GM18517 (cell line): ENCODE measurements around the gene RSBN1L.
A peak's percentile ranks its signal among the peaks of the same experiment; 100 is the strongest.

Experiments used
- ATAC-seq: cut with Tn5 transposase; IDR thresholded peaks from one replicate; pipeline ENCODE4 v1.9.1; 2021; ENCODE audit warnings: mild to moderate bottlenecking, moderate library complexity; ENCODE audit not compliant: unreplicated experiment

The RSBN1L gene

GRCh38 chr7:77727936-77728701 is 31.9 kb downstream of the RSBN1L start:
- no peak for ATAC-seq

- ATAC-seq = no peak
These were observed 33.5 kb downstream of the RSBN1L start for GRCh38 chr7:77729574-77730348.

GRCh38 chr7:77731716-77732115 is 35.5 kb downstream of the RSBN1L start:
- no peak for ATAC-seq

GRCh38 chr7:77734659-77735421 is 38.6 kb downstream of the RSBN1L start:
- ATAC-seq = no peak

GRCh38 chr7:77735457-77735856 is 39.2 kb downstream of the RSBN1L start:
- no peak for ATAC-seq

- ATAC-seq = no peak
These were observed 40.7 kb downstream of the RSBN1L start for GRCh38 chr7:77736991-77737390.

GRCh38 chr7:77738382-77738781 is 42.1 kb downstream of the RSBN1L start:
- no peak for ATAC-seq

- ATAC-seq = no peak
These were observed 42.6 kb downstream of the RSBN1L start for GRCh38 chr7:77738871-77739270.

- no peak for ATAC-seq
These were observed 44.0 kb downstream of the RSBN1L start for GRCh38 chr7:77740257-77740656.

- ATAC-seq = no peak
These were observed 47.3 kb downstream of the RSBN1L start for GRCh38 chr7:77743518-77743917.

GRCh38 chr7:77745746-77746145 is 49.5 kb downstream of the RSBN1L start:
- ATAC-seq = no peak

GRCh38 chr7:77746164-77746823 is 50.0 kb downstream of the RSBN1L start:
- ATAC-seq = no peak

GRCh38 chr7:77746824-77747165 is 50.5 kb downstream of the RSBN1L start:
- ATAC-seq = no peak

- ATAC-seq = no peak
These were observed 50.9 kb downstream of the RSBN1L start for GRCh38 chr7:77747178-77747577.

GRCh38 chr7:77747718-77748117 is 51.5 kb downstream of the RSBN1L start:
- no peak for ATAC-seq

- ATAC-seq = no peak
These were observed 55.8 kb downstream of the RSBN1L start for GRCh38 chr7:77752016-77752415.

- ATAC-seq = no peak
These were observed 56.9 kb downstream of the RSBN1L start for GRCh38 chr7:77753173-77753572.

GRCh38 chr7:77757589-77757988 is 61.3 kb downstream of the RSBN1L start:
- ATAC-seq = peak; percentile 83

GRCh38 chr7:77759294-77759889 is 63.1 kb downstream of the RSBN1L start:
- ATAC-seq = peak; percentile 35

- ATAC-seq = no peak
These were observed 64.7 kb downstream of the RSBN1L start for GRCh38 chr7:77760809-77761453.
